ENCODE data around the gene RASSF4. TPM values are rescaled to one million over a fixed set of nuclear protein-coding genes. Genes with fewer than 3 reads are reported as not detected.
A peak's percentile ranks its signal among the peaks of the same experiment; 100 is the strongest.

RASSF4 gene, protein sequence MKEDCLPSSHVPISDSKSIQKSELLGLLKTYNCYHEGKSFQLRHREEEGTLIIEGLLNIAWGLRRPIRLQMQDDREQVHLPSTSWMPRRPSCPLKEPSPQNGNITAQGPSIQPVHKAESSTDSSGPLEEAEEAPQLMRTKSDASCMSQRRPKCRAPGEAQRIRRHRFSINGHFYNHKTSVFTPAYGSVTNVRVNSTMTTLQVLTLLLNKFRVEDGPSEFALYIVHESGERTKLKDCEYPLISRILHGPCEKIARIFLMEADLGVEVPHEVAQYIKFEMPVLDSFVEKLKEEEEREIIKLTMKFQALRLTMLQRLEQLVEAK
- total RNA-seq: 76.4 TPM
- 83.1 TPM for polyA plus RNA-seq (ENCODE audit: insufficient read depth, low read depth, low replicate concordance)
- long read RNA-seq, donor 1, full-length matches to known transcripts: 8 of 8 reads
- long read RNA-seq, donor 1, partial matches to known transcripts: 0 of 8 reads
- long read RNA-seq, donor 1, other reads (novel, unspliced or antisense): 0 of 8 reads
- long read RNA-seq, donor 2, full-length matches to known transcripts: 3 of 13 reads
- long read RNA-seq, donor 2, partial matches to known transcripts: 10 of 13 reads
- long read RNA-seq, donor 2, other reads (novel, unspliced or antisense): 0 of 13 reads
- long read RNA-seq, donor 3, full-length matches to known transcripts: 7 of 22 reads
- long read RNA-seq, donor 3, partial matches to known transcripts: 15 of 22 reads
- long read RNA-seq, donor 3, other reads (novel, unspliced or antisense): 0 of 22 reads
- long read RNA-seq, donor 4, full-length matches to known transcripts: 6 of 6 reads
- long read RNA-seq, donor 4, partial matches to known transcripts: 0 of 6 reads
- long read RNA-seq, donor 4, other reads (novel, unspliced or antisense): 0 of 6 reads
- long read RNA-seq, donor 5: 0 reads
- long read RNA-seq, donor 6, partial matches to known transcripts: 0 of 3 reads
- long read RNA-seq, donor 6, other reads (novel, unspliced or antisense): 0 of 3 reads
- long read RNA-seq, donor 7, full-length matches to known transcripts: 36 of 115 reads
- long read RNA-seq, donor 7, partial matches to known transcripts: 49 of 115 reads
- long read RNA-seq, donor 7, other reads (novel, unspliced or antisense): 30 of 115 reads
- long read RNA-seq, donor 8, full-length matches to known transcripts: 4 of 4 reads
- long read RNA-seq, donor 8, partial matches to known transcripts: 0 of 4 reads
- long read RNA-seq, donor 8, other reads (novel, unspliced or antisense): 0 of 4 reads
- long read RNA-seq, donor 9, partial matches to known transcripts: 0 of 2 reads
- long read RNA-seq, donor 9, other reads (novel, unspliced or antisense): 0 of 2 reads
- long read RNA-seq, donor 10, partial matches to known transcripts: 0 of 3 reads
- long read RNA-seq, donor 10, other reads (novel, unspliced or antisense): 0 of 3 reads

- Histone ChIP-seq H3K27me3 (ENCODE audit: control insufficient read depth, insufficient read depth, low read length) (no peaks in the 10 kb centered on the region), H3K36me3 (ENCODE audit: control insufficient read depth in 2 of 3, insufficient read depth in 3 of 3, low read length in 3 of 3) (no peaks in the 10 kb centered on the region), H3K4me3 (ENCODE audit: low read length in 3 of 3) (peak within 1 kb of the TSS; percentile 71 to 88 (median 88)), H3K9ac (ENCODE audit: low read length in 3 of 3) (peak within 1 kb of the TSS; percentile 57 to 90 (median 74)), H3K9me3 (ENCODE audit: control insufficient read depth in 2 of 3, insufficient read depth in 1 of 3, low read length in 3 of 3) (no peaks in the 10 kb centered on the region), H3K4me1 (ENCODE audit: control insufficient read depth in 2 of 3, insufficient read depth in 2 of 3, low read depth in 1 of 3, low read length in 3 of 3) (peaks cover 2 to 40% (median 19%) of the 10 kb centered on the region in 3 donors), H3K27ac (ENCODE audit: low read depth in 2 of 2, low read length in 2 of 2) (peak within 1 kb of the TSS; percentile 82 to 87)
- no peak for FAIRE-seq
- TF ChIP-seq CTCF (IDR thresholded peaks at IDR 0.05; ENCODE audit: borderline replicate concordance, extremely low read depth, insufficient read depth): no peak
- DNase-seq: peak; percentile 93 to 97 (median 95)
- intact Hi-C loops (cut with DNase I): no loop called here
These were observed at the start of gene RASSF4 for GRCh38 chr10:44959247-44960087. Gene RASSF4, plus strand, starts transcription at chr10:44959802. Its CDS starts 10,401 bp downstream, at chr10:44970203.

- intact Hi-C loops (cut with DNase I): no loop called here
- DNase-seq: no peak
- Histone ChIP-seq H3K27me3 (ENCODE audit: control insufficient read depth, insufficient read depth, low read length) (no peaks in the 10 kb centered on the region), H3K4me3 (ENCODE audit: low read length in 3 of 3) (no peak overlapping the region), H3K36me3 (ENCODE audit: control insufficient read depth in 2 of 3, insufficient read depth in 3 of 3, low read length in 3 of 3) (no peaks in the 10 kb centered on the region), H3K4me1 (ENCODE audit: control insufficient read depth in 2 of 3, insufficient read depth in 2 of 3, low read depth in 1 of 3, low read length in 3 of 3) (peaks cover 11 to 32% (median 19%) of the 10 kb centered on the region in 3 donors), H3K9me3 (ENCODE audit: control insufficient read depth in 2 of 3, insufficient read depth in 1 of 3, low read length in 3 of 3) (no peaks in the 10 kb centered on the region), H3K9ac (ENCODE audit: low read length in 3 of 3) (no peak overlapping the region), H3K27ac (ENCODE audit: low read depth in 2 of 2, low read length in 2 of 2) (peak overlapping the region; percentile 91 to 94)
- no peak for FAIRE-seq
- TF ChIP-seq CTCF (IDR thresholded peaks at IDR 0.05; ENCODE audit: borderline replicate concordance, extremely low read depth, insufficient read depth): no peak
These were observed 49.7 kb upstream of the RASSF4 start for GRCh38 chr10:44909910-44910309.

DNA sequence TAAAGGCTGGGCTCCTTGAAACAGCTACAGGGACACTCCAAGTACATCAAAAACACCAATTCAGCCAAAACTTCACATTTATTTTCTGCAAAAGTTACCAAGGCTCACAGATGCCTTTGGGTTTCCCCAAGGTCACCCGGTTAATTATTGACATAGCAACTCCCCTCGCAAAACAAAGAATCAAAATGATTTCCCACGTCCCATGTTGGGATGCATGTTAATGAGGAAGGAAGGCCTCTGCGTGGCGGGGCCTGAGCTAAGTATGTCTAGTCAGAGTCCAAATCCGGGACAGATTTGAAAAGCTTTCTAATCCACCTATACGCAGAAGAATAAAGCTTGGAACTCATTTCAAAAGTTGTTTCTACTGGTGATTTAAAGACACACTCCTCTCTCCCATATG is 49.0 kb upstream of the RASSF4 start:
- H3K9me3 ChIP-seq (ENCODE audit: control insufficient read depth in 2 of 3, insufficient read depth in 1 of 3, low read length in 3 of 3): no peaks in the 10 kb centered on the region
- FAIRE-seq: no peak
- H3K9ac ChIP-seq (ENCODE audit: low read length in 3 of 3): peak overlapping the region in 1 of 3 donors; percentile 59
- TF ChIP-seq CTCF (IDR thresholded peaks at IDR 0.05; ENCODE audit: borderline replicate concordance, extremely low read depth, insufficient read depth): no peak
- intact Hi-C loops (cut with DNase I): no loop called here
- peak in 3 of 5 donors; percentile 53 to 68 (median 62) for DNase-seq
- H3K27ac ChIP-seq (ENCODE audit: low read depth in 2 of 2, low read length in 2 of 2): peak overlapping the region; percentile 91 to 94
- H3K27me3 ChIP-seq (ENCODE audit: control insufficient read depth, insufficient read depth, low read length): no peaks in the 10 kb centered on the region
- peak overlapping the region in 2 of 3 donors; percentile 17 to 67 for H3K4me3 ChIP-seq (ENCODE audit: low read length in 3 of 3)
- peaks cover 11 to 34% (median 19%) of the 10 kb centered on the region in 3 donors for H3K4me1 ChIP-seq (ENCODE audit: control insufficient read depth in 2 of 3, insufficient read depth in 2 of 3, low read depth in 1 of 3, low read length in 3 of 3)
- no peaks in the 10 kb centered on the region for H3K36me3 ChIP-seq (ENCODE audit: control insufficient read depth in 2 of 3, insufficient read depth in 3 of 3, low read length in 3 of 3)

Measured in kidney (tissue), 22 donors.